H1 (cell line): ENCODE results near the gene CGB3. TPM values are rescaled to one million over a fixed set of nuclear protein-coding genes. Genes with fewer than 3 reads are reported as not detected.

Source experiments
- CTCF ChIA-PET: fragments of 300-600 bp; sonication (Branson Sonifier 250); formaldehyde crosslinking; loops from one replicate; lab custom pipeline; 2021; ENCODE audit not compliant: partially characterized antibody; lab: Charles Lee
- POLR2A ChIA-PET: fragments of 300-600 bp; sonication (Branson Sonifier 250); formaldehyde crosslinking; loops from one replicate; lab custom pipeline; 2021; ENCODE audit warnings: inconsistent platforms; ENCODE audit not compliant: partially characterized antibody; lab: Charles Lee
- DNase-seq, 2 experiments: peaks; one replicate each; pipeline versions ENCODE4 v3.0.0 to v3.0.0-alpha.2; 2010 to 2022; ENCODE audit warnings: low spot score in 2 of 2, low read depth in 1 of 2, mixed read lengths in 1 of 2
- FAIRE-seq: peaks from 2 replicates; lab custom pipeline; 2011; peaks lifted over from hg19 to GRCh38; lab: Jason Lieb, UNC
- H2AFZ ChIP-seq: 2 replicates; pipeline ENCODE4 v1.8.1; 2012; ENCODE audit warnings: low read length, inconsistent platforms
- H2AK5ac ChIP-seq: 2 replicates; pipeline ENCODE4 v1.6.1; 2013; ENCODE audit warnings: low read depth, low read length
- H2BK120ac ChIP-seq: replicated peaks from 2 replicates; pipeline ENCODE3; 2013; ENCODE audit warnings: low read depth, low read length, inconsistent platforms
- H2BK12ac ChIP-seq: 2 replicates; pipeline ENCODE4 v1.6.1; 2013; ENCODE audit warnings: low read depth, low read length
- H2BK15ac ChIP-seq: 2 replicates; pipeline ENCODE4 v1.6.1; 2013; ENCODE audit warnings: low read length
- H2BK20ac ChIP-seq: 2 replicates; pipeline ENCODE4 v1.6.1; 2013; ENCODE audit warnings: low read length
- H2BK5ac ChIP-seq: 2 replicates; pipeline ENCODE4 v1.6.1; 2013; ENCODE audit warnings: low read depth, low read length
- H3K14ac ChIP-seq: 2 replicates; pipeline ENCODE4 v1.6.1; 2013; ENCODE audit warnings: inconsistent platforms; ENCODE audit not compliant: insufficient read length
- H3K18ac ChIP-seq: 2 replicates; pipeline ENCODE4 v1.6.1; 2013; ENCODE audit warnings: low read length; ENCODE audit errors: extremely low read depth
- H3K23ac ChIP-seq: 2 replicates; pipeline ENCODE4 v1.6.1; 2013; ENCODE audit warnings: inconsistent platforms; ENCODE audit not compliant: insufficient read length
- H3K23me2 ChIP-seq: 2 replicates; pipeline ENCODE4 v1.6.1; 2013; ENCODE audit warnings: low read depth, low read length
- H3K27ac ChIP-seq: 2 replicates; pipeline ENCODE4 v1.6.1; 2011; ENCODE audit warnings: low read depth, low read length, inconsistent platforms
- H3K27me3 ChIP-seq, 4 experiments: replicated peaks in 1 of 4; 1 replicate in 1 of 4; 2 replicates in 3 of 4; pipeline versions ENCODE4 v1.6.1 to v1.8.1; 2011 to 2013; ENCODE audit warnings: low read length in 3 of 4, mild to moderate bottlenecking in 3 of 4, inconsistent platforms in 2 of 4, mixed read lengths in 2 of 4, moderate library complexity in 1 of 4; ENCODE audit not compliant: control insufficient read depth in 3 of 4, insufficient read depth in 3 of 4; ENCODE audit errors: extremely low read depth in 1 of 4
- H3K36me3 ChIP-seq, 4 experiments: 2 replicates each; pipeline versions ENCODE4 v1.6.1 to v1.8.1; 2011 to 2013; ENCODE audit warnings: mild to moderate bottlenecking in 4 of 4, low read length in 3 of 4, moderate library complexity in 2 of 4, control low read depth in 1 of 4, inconsistent platforms in 1 of 4; ENCODE audit not compliant: insufficient read depth in 4 of 4, control insufficient read depth in 2 of 4
- H3K4ac ChIP-seq: replicated peaks from 2 replicates; pipeline ENCODE3; 2013; ENCODE audit warnings: low read length, low read depth, mixed read lengths, inconsistent platforms; ENCODE audit not compliant: insufficient read length
- H3K4me1 ChIP-seq, 4 experiments: replicated peaks in 1 of 4; 1 replicate in 1 of 4; 2 replicates in 3 of 4; pipeline versions ENCODE4 v1.6.1 to v1.8.1; 2011 to 2013; ENCODE audit warnings: low read length in 3 of 4, inconsistent platforms in 2 of 4, mixed read lengths in 1 of 4; ENCODE audit not compliant: insufficient read depth in 4 of 4, control insufficient read depth in 3 of 4
- H3K4me2 ChIP-seq, 2 experiments: 2 replicates each; pipeline versions ENCODE4 v1.6.1 to v1.8.1; 2011 to 2013; ENCODE audit warnings: low read depth in 2 of 2, low read length in 2 of 2, control low read depth in 1 of 2, inconsistent platforms in 1 of 2, mild to moderate bottlenecking in 1 of 2; ENCODE audit not compliant: insufficient read depth in 1 of 2
- H3K4me3 ChIP-seq, 4 experiments: fragments of 200-600, 300-600 bp in 1 of 4; sonication (generic), shearing (Covaris generic), sonication (Bioruptor Twin) in 1 of 4; 2 replicates each; pipeline versions ENCODE4 v1.5.1 to v1.8.1; 2011 to 2016; ENCODE audit warnings: low read length in 4 of 4, low read depth in 3 of 4, control low read depth in 2 of 4, inconsistent platforms in 2 of 4, mild to moderate bottlenecking in 2 of 4, mixed read lengths in 1 of 4, moderate library complexity in 1 of 4; ENCODE audit not compliant: insufficient read depth in 2 of 4; ENCODE audit errors: extremely low read depth in 1 of 4
- H3K56ac ChIP-seq: replicated peaks from 2 replicates; pipeline ENCODE3; 2013; ENCODE audit warnings: low read depth, mild to moderate bottlenecking, mixed read lengths, low read length, inconsistent platforms; ENCODE audit not compliant: insufficient read length
- H3K79me1 ChIP-seq: 2 replicates; pipeline ENCODE4 v1.6.1; 2013; ENCODE audit warnings: low read depth, low read length, control low read depth
- H3K79me2 ChIP-seq, 2 experiments: 2 replicates each; pipeline versions ENCODE4 v1.6.1 to v1.8.1; 2012 to 2013; ENCODE audit warnings: low read length in 2 of 2, mild to moderate bottlenecking in 2 of 2, inconsistent platforms in 1 of 2; ENCODE audit not compliant: insufficient read depth in 2 of 2, control insufficient read depth in 1 of 2
- H3K9ac ChIP-seq, 4 experiments: replicated peaks in 1 of 4; 1 replicate in 1 of 4; 2 replicates in 3 of 4; pipeline versions ENCODE4 v1.6.1 to v1.8.1; 2011 to 2013; ENCODE audit warnings: low read depth in 3 of 4, low read length in 3 of 4, control low read depth in 2 of 4, mild to moderate bottlenecking in 2 of 4, moderate library complexity in 2 of 4, inconsistent platforms in 1 of 4; ENCODE audit errors: extremely low read depth in 1 of 4
- H3K9me3 ChIP-seq, 2 experiments: 2 replicates each; pipeline versions ENCODE4 v1.6.1 to v1.8.1; 2012 to 2013; ENCODE audit warnings: mild to moderate bottlenecking in 2 of 2, moderate library complexity in 2 of 2, control low read depth in 1 of 2, inconsistent platforms in 1 of 2, low read depth in 1 of 2, low read length in 1 of 2, mixed read lengths in 1 of 2; ENCODE audit not compliant: insufficient read depth in 2 of 2
- H4K20me1 ChIP-seq, 2 experiments: replicated peaks in 1 of 2; 2 replicates each; pipeline versions ENCODE3 to v1.8.1; 2011 to 2013; ENCODE audit warnings: inconsistent platforms in 2 of 2, low read length in 2 of 2, mild to moderate bottlenecking in 1 of 2; ENCODE audit not compliant: insufficient read depth in 2 of 2, control insufficient read depth in 1 of 2
- H4K5ac ChIP-seq: 2 replicates; pipeline ENCODE4 v1.6.1; 2013; ENCODE audit warnings: low read length, low read depth, mixed read lengths, inconsistent platforms; ENCODE audit not compliant: insufficient read length
- H4K8ac ChIP-seq: 2 replicates; pipeline ENCODE4 v1.8.0; 2013; ENCODE audit warnings: mild to moderate bottlenecking, moderate library complexity, low read length, inconsistent platforms; ENCODE audit not compliant: insufficient read depth; ENCODE audit errors: extremely low read depth
- H4K91ac ChIP-seq: replicated peaks from 2 replicates; pipeline ENCODE3; 2013; ENCODE audit warnings: low read length, mixed read lengths, inconsistent platforms; ENCODE audit not compliant: insufficient read length
- MAFK ChIP-seq: IDR thresholded peaks from 2 replicates; pipeline ENCODE4 v1.6.1; 2012; ENCODE audit warnings: low read depth, mild to moderate bottlenecking, improper control_type of control experiment, low read length
- RAD21 ChIP-seq, 2 experiments: IDR thresholded peaks in 1 of 2; conservative IDR thresholded peaks in 1 of 2; 2 replicates each; pipeline ENCODE4 v1.6.1; 2011; ENCODE audit warnings: low read depth in 2 of 2, low read length in 2 of 2, improper control_type of control experiment in 1 of 2, inconsistent platforms in 1 of 2, mild to moderate bottlenecking in 1 of 2, moderate library complexity in 1 of 2
- WGBS, 2 experiments: shearing (Covaris generic) in 1 of 2; methylation state at CpG; one replicate each; pipeline versions ENCODE4 v1.1.6 to v1.1.7; 2013 to 2015; ENCODE audit warnings: low lambda C conversion rate in 2 of 2, mixed read lengths in 2 of 2, inconsistent platforms in 1 of 2, low coverage in 1 of 2, missing lambda C conversion rate in 1 of 2; ENCODE audit not compliant: insufficient replicate concordance in 2 of 2, insufficient coverage in 1 of 2, insufficient read length in 1 of 2; ENCODE audit errors: extremely low coverage in 1 of 2, missing lambda C conversion rate in 1 of 2; 5-methylcytosine and 5-hydroxymethylcytosine counted together
- polyA plus RNA-seq, 7 experiments: library from polyadenylated mRNA; depleted of rRNA in 3 of 7; stranded (reverse) in 5 of 7; unstranded in 2 of 7; fragments of >200 nt in 5 of 7; fragments of 200-250 nt in 2 of 7; gene quantifications; 1 replicate in 5 of 7; 2 replicates in 1 of 7; 4 replicates in 1 of 7; pipeline versions ENCODE4 v1.2.1 to v1.2.3, GENCODE V29; 2011 to 2013; ENCODE audit warnings: missing spikeins in 2 of 7, mixed read lengths in 2 of 7
- total RNA-seq: library from RNA; stranded (reverse); fragmentation: NEBNext Ultra II Directional; extraction: Animal tissue kit (Norgen Biotek cat#: 25700); gene quantifications from 2 replicates; pipeline ENCODE4 v1.2.1, GENCODE V29; 2021

Gene CGB3
- total and polyA plus RNA-seq, 2 of the 8 experiments (the other 6 are each of a cell fraction or from before 2014, with no cell fraction given), result not detected

DNA sequence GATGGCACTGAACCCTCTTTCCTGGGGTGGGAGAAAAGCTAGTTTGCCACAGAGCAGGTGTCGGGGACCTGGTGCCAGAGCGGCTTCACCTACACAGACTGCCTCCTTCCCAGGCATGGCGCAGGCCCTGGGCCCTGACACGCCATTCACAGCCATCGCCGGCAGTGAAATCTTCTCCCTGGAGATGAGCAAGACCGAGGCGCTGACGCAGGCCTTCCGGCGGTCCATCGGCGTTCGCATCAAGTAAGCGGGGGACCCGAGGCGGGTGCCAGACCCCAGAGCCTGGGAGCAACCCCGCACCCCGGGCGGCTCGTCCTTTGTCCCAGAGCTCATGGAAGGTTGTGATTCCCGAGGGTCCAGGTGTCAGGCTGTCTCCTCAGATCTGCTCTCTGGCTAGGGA lies 17.2 kb downstream of the CGB3 start:
- H2BK15ac ChIP-seq, result no peak overlapping the region
- peaks cover 3 to 14% of the 10 kb centered on the region in 2 experiments for H4K20me1 ChIP-seq
- CTCF ChIA-PET, result interaction anchor here (1.5 to 6.2 kb wide), 2 partner anchors 8 to 11 kb away, joined by 6 to 66 read pairs; partner anchors contain the start of gene LHB
- WGBS, 2 experiments, result 85% methylated on average over 13 of the region's 22 CpGs; no CpG with 5 or more reads in 1 of the 2 experiments
- no peaks in the 10 kb centered on the region for H3K23me2 ChIP-seq
- H3K4ac ChIP-seq, result no peak overlapping the region
- no peak overlapping the region for H3K4me2 ChIP-seq
- H3K9ac ChIP-seq, result no peak overlapping the region
- H3K79me2 ChIP-seq, result no peaks in the 10 kb centered on the region
- no peak overlapping the region for H2BK20ac ChIP-seq
- H2BK5ac ChIP-seq, result no peak overlapping the region
- no peak overlapping the region for H4K8ac ChIP-seq
- no peak overlapping the region for H4K5ac ChIP-seq
- H2AFZ ChIP-seq, result no peak overlapping the region
- H2BK120ac ChIP-seq, result no peak overlapping the region
- peaks cover 18 to 54% (median 41%) of the 10 kb centered on the region in 4 experiments for H3K36me3 ChIP-seq
- TF ChIP-seq MAFK (no peak), RAD21 (IDR thresholded peaks at IDR 0.05 in 1 of 2, conservative IDR thresholded peaks at IDR 0.05 in 1 of 2; ENCODE audit: low read depth in 2 of 2, low read length in 2 of 2) (no peak)
- TF ChIP-seq, all 59 proteins: peak for 0
- Histone ChIP-seq H3K27ac (no peak overlapping the region), H3K79me1 (peaks cover 2% of the 10 kb centered on the region; the same call in 1 of the 2 replicates), H3K9me3 (no peaks in the 10 kb centered on the region), H3K27me3 (no peaks in the 10 kb centered on the region), H3K23ac (no peak overlapping the region), H3K18ac (no peak overlapping the region), H2BK12ac (no peak overlapping the region), H4K91ac (no peak overlapping the region), H2AK5ac (no peak overlapping the region), H3K56ac (no peak overlapping the region), H3K4me1 (no peaks in the 10 kb centered on the region), H3K14ac (no peak overlapping the region), H3K4me3 (no peak overlapping the region)
- no peak for FAIRE-seq
- POLR2A ChIA-PET, result no interaction called here
- DNase-seq, result no peak
